K562 (cell line): ENCODE results near the gene TRMT1. TPM values are rescaled to one million over a fixed set of nuclear protein-coding genes. Genes with fewer than 3 reads are reported as not detected.

Source experiments
- HDAC8 ChIP-seq: fragments of 450-650 bp; IDR thresholded peaks from 2 replicates; pipeline ENCODE4 v1.6.1; 2016; ENCODE audit warnings: mild to moderate bottlenecking, missing genetic modification characterization, moderate library complexity, missing compliant biosample characterization
- NFIC ChIP-seq: fragments of 450-650 bp; IDR thresholded peaks from 2 replicates; pipeline ENCODE4 v1.6.1; 2017; ENCODE audit warnings: mild to moderate bottlenecking, inconsistent platforms
- PPARD ChIP-seq: fragments of 250-450 bp; sonication (Bioruptor Pico); IDR thresholded peaks from 2 replicates; pipeline ENCODE4 v1.8.0; 2022; ENCODE audit warnings: inconsistent platforms, mild to moderate bottlenecking, moderate library complexity
- REST ChIP-seq, 2 experiments: fragments of 450-650 bp; formaldehyde crosslinking in 1 of 2; IDR thresholded peaks; 2 replicates each; pipeline versions ENCODE4 v1.4.0 to v1.6.1; 2014 to 2020; ENCODE audit warnings: mild to moderate bottlenecking in 2 of 2, borderline replicate concordance in 1 of 2, low read depth in 1 of 2
- YBX1 ChIP-seq: fragments of 450-650 bp; IDR thresholded peaks from 2 replicates; pipeline ENCODE4 v1.7.1; 2016; ENCODE audit warnings: mild to moderate bottlenecking
- ZNF436 ChIP-seq: fragments of 250-450, 450-650 bp; sonication (Bioruptor Pico); formaldehyde crosslinking; IDR thresholded peaks from 2 replicates; pipeline ENCODE4 v1.7.0; 2020; ENCODE audit warnings: mild to moderate bottlenecking
- ZNF609 ChIP-seq: sonication (generic); formaldehyde crosslinking; IDR thresholded peaks from 2 replicates; pipeline ENCODE4 v1.8.1; 2023; ENCODE audit warnings: missing genetic modification reagents, mild to moderate bottlenecking, borderline replicate concordance
- polyA plus RNA-seq, 8 experiments: library from polyadenylated mRNA; depleted of rRNA in 4 of 8; stranded (reverse) in 5 of 8; unstranded in 3 of 8; fragments of >200 nt; fragmentation: Nextera tagmentation in 2 of 8; fragmentation: Illumina TruSeq in 1 of 8; extraction: Ambion mirVana in 2 of 8; extraction: Trizol in 1 of 8; gene quantifications; 2 replicates each; pipeline versions ENCODE4 v1.2.1 to v1.2.3, GENCODE V29; 2011 to 2014; ENCODE audit warnings: inconsistent platforms in 1 of 8, missing spikeins in 1 of 8
- total RNA-seq, 7 experiments: library from RNA; depleted of rRNA in 6 of 7; stranded (reverse); fragments of >200 nt in 6 of 7; fragmentation: Illumina TruSeq in 2 of 7; extraction: Trizol in 2 of 7; gene quantifications; 2 replicates each; pipeline versions ENCODE4 v1.2.1 to v1.2.3, GENCODE V29; 2011 to 2021; ENCODE audit warnings: low replicate concordance in 1 of 7
- TF ChIP-seq, protein P1 (sequence below): fragments of 450-650 bp; IDR thresholded peaks from 2 replicates; pipeline ENCODE4 v1.6.1; 2018; ENCODE audit warnings: mild to moderate bottlenecking, low read depth; ENCODE audit not compliant: partially characterized antibody
- TF ChIP-seq, protein P2 (sequence below): fragments of 450-650 bp; formaldehyde crosslinking; IDR thresholded peaks from 2 replicates; pipeline ENCODE4 v1.4.0; 2022; ENCODE audit warnings: missing genetic modification characterization

The TRMT1 gene
- total and polyA plus RNA-seq, 9 of the 15 experiments (the other 6 are each of a cell fraction or from before 2014, with no cell fraction given) = 5.8 to 158 (median 54.3) TPM

DNA sequence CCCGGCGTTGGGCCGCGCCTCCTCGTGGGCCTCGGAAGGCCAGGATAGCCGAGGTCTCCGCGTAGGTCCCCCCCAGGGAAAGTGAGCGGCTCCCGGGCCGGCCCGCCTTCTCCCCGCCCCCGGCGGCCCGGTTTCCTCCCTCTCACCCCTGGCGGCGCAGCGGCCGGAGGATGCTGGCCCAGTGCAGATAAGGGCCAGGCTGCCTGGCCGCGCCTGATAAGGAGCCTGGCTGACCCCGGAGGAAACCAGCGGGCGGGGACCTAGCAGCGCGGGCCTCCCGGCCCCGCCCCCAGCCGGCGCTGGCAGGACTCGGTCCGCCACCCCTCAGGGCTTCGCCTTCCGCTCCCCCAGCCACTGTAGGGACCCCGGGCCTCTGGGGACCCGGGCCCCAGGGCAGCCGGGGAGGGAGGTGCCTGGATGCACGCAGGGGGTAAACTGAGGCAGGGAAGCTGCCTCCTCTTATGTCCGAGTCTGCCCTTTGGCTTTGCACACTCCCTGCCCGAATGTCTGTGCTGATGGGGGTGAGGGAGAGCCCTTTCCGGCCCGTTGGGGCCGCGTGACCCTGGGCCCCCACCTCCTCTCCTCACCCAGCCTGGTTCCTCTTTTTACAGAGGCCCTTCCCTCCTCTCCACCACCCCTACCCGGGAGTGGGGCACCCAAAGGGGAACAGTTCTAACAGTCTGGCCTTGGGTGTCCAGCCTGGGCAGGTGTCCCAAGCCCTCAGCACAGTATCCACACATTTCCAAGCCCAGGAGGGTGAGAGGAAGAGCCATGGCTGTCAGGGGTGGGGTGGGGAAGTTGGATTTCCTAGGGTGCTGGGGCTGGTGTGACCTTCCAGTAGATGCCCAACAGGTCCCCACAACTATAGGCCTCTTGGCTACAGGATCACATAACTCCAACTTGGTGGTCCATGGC lies 13.6 kb downstream of the TRMT1 start, which contains the start of gene LYL1 (continued):
- TF ChIP-seq HDAC8 (peak; percentile 64; the same call in 1 of the 2 replicates), YBX1 (no peak), ZNF436 (CRISPR knock-in tag) (peak; percentile 44; the same call in 1 of the 2 replicates), PPARD (CRISPR knock-in tag) (no peak), ZNF609 (CRISPR knock-in tag) (peak; percentile 89; the same call in 1 of the 2 replicates), NFIC (peak; percentile 94), REST (IDR thresholded peaks at IDR 0.05; ENCODE audit: borderline replicate concordance) (peak; percentile 85), REST (CRISPR knock-in tag; IDR thresholded peaks at IDR 0.05; ENCODE audit: low read depth) (no peak; the same call in 1 of the 2 replicates)
- TF ChIP-seq, protein P1, sequence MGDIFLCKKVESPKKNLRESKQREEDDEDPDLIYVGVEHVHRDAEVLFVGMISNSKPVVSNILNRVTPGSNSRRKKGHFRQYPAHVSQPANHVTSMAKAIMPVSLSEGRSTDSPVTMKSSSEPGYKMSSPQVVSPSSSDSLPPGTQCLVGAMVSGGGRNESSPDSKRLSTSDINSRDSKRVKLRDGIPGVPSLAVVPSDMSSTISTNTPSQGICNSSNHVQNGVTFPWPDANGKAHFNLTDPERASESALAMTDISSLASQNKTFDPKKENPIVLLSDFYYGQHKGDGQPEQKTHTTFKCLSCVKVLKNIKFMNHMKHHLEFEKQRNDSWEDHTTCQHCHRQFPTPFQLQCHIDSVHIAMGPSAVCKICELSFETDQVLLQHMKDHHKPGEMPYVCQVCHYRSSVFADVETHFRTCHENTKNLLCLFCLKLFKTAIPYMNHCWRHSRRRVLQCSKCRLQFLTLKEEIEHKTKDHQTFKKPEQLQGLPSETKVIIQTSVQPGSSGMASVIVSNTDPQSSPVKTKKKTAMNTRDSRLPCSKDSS = no peak
- TF ChIP-seq, protein P2, sequence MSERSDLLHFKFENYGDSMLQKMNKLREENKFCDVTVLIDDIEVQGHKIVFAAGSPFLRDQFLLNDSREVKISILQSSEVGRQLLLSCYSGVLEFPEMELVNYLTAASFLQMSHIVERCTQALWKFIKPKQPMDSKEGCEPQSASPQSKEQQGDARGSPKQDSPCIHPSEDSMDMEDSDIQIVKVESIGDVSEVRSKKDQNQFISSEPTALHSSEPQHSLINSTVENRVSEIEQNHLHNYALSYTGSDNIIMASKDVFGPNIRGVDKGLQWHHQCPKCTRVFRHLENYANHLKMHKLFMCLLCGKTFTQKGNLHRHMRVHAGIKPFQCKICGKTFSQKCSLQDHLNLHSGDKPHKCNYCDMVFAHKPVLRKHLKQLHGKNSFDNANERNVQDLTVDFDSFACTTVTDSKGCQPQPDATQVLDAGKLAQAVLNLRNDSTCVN (CRISPR knock-in tag) = peak; percentile 89
